Coronary artery (tissue), 2 donors: ENCODE data around the gene GOLGB1.
"Not testable (repeated sequence)": the region's sequence is repeated elsewhere in the genome, so short reads cannot be mapped to it uniquely, and the experiment has no call there.

Experiments used
- DNase-seq: peaks from one replicate; pipeline ENCODE4 v3.0.0-alpha.2; 2017; ENCODE audit warnings: low spot score
- H3K27ac ChIP-seq, 2 donors: fragments of 200-600 bp; sonication (generic); one replicate each; pipeline ENCODE4 v1.5.1; 2016 to 2019
- H3K4me3 ChIP-seq: fragments of 200-600 bp; sonication (generic); 2 replicates; pipeline ENCODE4 v1.5.1; 2016; ENCODE audit warnings: mild to moderate bottlenecking, moderate library complexity
- TF ChIP-seq, protein P1 (sequence below): fragments of 200-600 bp; sonication (generic); IDR thresholded peaks from one replicate; pipeline ENCODE4 v1.5.1; 2019; ENCODE audit warnings: antibody characterized with exemption

Gene GOLGB1

GRCh38 chr3:121705541-121705940 is 44.0 kb downstream of the GOLGB1 start:
- no peak overlapping the region for H3K4me3 ChIP-seq
- TF ChIP-seq, protein P1, sequence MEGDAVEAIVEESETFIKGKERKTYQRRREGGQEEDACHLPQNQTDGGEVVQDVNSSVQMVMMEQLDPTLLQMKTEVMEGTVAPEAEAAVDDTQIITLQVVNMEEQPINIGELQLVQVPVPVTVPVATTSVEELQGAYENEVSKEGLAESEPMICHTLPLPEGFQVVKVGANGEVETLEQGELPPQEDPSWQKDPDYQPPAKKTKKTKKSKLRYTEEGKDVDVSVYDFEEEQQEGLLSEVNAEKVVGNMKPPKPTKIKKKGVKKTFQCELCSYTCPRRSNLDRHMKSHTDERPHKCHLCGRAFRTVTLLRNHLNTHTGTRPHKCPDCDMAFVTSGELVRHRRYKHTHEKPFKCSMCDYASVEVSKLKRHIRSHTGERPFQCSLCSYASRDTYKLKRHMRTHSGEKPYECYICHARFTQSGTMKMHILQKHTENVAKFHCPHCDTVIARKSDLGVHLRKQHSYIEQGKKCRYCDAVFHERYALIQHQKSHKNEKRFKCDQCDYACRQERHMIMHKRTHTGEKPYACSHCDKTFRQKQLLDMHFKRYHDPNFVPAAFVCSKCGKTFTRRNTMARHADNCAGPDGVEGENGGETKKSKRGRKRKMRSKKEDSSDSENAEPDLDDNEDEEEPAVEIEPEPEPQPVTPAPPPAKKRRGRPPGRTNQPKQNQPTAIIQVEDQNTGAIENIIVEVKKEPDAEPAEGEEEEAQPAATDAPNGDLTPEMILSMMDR = no peak
- no peak for DNase-seq
- no peak overlapping the region for H3K27ac ChIP-seq

- Histone ChIP-seq H3K27ac (no peak overlapping the region), H3K4me3 (no peak overlapping the region)
- DNase-seq = no peak
- TF ChIP-seq, protein P1 = no peak
These were observed 45.6 kb downstream of the GOLGB1 start for GRCh38 chr3:121703973-121704372.

- DNase-seq = no peak
- Histone ChIP-seq H3K4me3 (no peak overlapping the region), H3K27ac (no peak overlapping the region)
- TF ChIP-seq, protein P1 = no peak
These were observed 50.6 kb downstream of the GOLGB1 start for GRCh38 chr3:121698901-121699300.

- Histone ChIP-seq H3K4me3 (no peak overlapping the region), H3K27ac (no peak overlapping the region)
- no peak for DNase-seq
- TF ChIP-seq, protein P1 = no peak
These were observed 51.1 kb downstream of the GOLGB1 start for GRCh38 chr3:121698476-121698875.

DNA sequence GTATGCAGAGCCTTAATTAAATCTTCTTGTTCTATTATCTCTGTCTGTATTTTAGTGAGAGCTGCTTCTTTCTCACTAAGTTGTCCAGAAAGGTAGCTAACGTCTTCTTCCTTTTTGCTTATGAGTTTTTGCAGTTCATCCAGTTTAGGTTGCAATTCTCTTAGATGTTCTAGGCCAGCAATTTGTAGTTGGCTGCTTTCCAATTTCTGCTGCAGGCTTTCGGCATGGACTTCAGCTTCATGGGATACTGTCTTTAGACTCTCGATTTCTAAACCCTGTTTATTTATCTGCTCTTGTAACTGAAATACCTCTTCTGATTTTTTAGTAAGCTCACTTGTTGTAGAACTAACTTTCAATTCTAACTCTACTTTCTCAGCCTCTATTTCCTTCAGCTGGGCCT is 53.4 kb downstream of the GOLGB1 start:
- TF ChIP-seq, protein P1 = no peak
- H3K27ac ChIP-seq = no peak overlapping the region
- H3K4me3 ChIP-seq = no peak overlapping the region
- DNase-seq = no peak

GRCh38 chr3:121692010-121692699 is 57.4 kb downstream of the GOLGB1 start:
- Histone ChIP-seq H3K4me3 (no peak overlapping the region), H3K27ac (no peak overlapping the region)
- TF ChIP-seq, protein P1 = no peak
- DNase-seq = no peak

DNA sequence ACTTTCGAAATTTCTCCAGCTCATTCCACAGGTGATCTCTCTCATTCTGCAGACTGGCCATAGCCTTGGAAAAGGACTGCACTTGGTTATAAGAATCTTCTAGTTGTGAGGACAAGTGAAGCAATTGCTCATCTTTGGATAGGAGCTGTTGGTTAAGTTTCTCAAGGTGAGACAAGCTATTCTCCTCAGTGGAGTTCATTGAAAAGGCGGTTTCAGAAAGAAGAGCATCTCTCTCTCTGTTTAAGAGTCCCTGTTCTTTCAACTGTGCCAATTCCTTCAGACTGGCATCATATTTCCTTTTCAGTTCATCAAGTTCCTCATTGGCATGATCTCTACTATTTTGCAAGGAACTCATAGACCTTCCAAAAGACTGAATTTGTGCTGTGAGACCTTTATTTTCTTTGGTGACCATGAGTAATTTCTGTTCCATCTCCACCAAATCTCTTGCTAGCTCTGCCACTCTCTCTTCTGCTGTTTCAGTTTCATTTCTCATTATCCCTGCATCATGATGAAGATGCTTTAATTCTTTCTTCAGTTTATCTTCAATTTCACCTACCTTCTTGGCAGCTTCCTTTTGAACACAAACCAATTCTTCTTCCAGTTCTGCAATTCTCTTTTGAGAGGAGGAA is 58.6 kb downstream of the GOLGB1 start:
- Histone ChIP-seq H3K4me3 (no peak overlapping the region), H3K27ac (no peak overlapping the region)
- DNase-seq = no peak
- TF ChIP-seq, protein P1 = no peak

- not testable (repeated sequence) for H3K27ac ChIP-seq, H3K4me3 ChIP-seq, DNase-seq
These were observed 60.8 kb downstream of the GOLGB1 start for GRCh38 chr3:121688747-121689146.
